Peyer's patch (tissue), 4 donors: Measurements from ENCODE around the gene RPS15.

Experiments
- POLR2A ChIP-seq, 2 donors: fragments of 450-650 bp; IDR thresholded peaks; one replicate each; pipeline ENCODE4 v1.5.1; 2017; ENCODE audit warnings: antibody characterized with exemption in 2 of 2, mild to moderate bottlenecking in 2 of 2, moderate library complexity in 2 of 2
- TF ChIP-seq, protein P1 (sequence below), 6 experiments: fragments of 450-650 bp in 4 of 6; fragments of 200-600 bp in 2 of 6; sonication (generic) in 1 of 6; IDR thresholded peaks; one replicate each; pipeline ENCODE4 v1.5.1; 2017 to 2019; ENCODE audit warnings: antibody characterized with exemption in 6 of 6, mild to moderate bottlenecking in 3 of 6, moderate library complexity in 1 of 6

DNA sequence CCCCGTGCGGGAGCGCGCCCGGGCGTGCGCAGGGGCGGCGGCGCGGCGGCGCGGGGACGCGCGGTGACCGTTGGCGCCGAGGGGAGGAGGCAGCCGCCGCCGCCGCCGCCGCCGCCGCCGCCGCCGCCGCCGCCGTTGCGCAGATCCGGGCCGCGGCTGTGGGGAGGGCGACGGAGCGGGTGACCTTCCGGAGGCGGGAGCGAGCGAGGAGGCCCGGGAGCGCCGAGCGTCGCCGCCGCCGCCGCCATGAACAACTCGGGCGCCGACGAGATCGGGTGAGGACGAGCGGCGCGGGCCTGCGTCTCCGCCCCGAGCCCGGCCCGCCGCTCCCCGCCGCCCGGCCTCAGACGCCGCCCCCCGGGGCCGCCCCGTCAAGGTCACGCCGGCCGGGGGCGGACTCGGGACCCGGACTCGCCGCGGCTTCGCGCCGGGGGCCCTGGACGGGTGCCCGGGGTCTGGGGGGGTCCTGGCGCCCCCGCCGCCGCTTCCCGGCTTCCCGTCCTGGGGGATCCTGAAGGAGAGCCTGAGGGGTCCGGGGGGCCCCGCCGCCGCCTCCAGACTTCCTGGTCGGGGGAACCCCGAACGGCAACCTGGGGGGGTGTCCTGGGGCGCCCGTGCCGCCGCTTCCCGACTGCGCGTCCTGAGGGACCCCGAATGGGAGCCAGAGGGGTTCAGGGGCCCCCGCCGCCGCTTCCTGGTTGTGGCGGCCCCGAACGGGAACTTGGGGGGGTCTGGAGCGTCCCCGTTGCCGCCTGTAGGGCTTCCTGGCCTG is 30.5 kb upstream of the RPS15 start, which contains the start of gene DAZAP1:
- TF ChIP-seq, protein P1, sequence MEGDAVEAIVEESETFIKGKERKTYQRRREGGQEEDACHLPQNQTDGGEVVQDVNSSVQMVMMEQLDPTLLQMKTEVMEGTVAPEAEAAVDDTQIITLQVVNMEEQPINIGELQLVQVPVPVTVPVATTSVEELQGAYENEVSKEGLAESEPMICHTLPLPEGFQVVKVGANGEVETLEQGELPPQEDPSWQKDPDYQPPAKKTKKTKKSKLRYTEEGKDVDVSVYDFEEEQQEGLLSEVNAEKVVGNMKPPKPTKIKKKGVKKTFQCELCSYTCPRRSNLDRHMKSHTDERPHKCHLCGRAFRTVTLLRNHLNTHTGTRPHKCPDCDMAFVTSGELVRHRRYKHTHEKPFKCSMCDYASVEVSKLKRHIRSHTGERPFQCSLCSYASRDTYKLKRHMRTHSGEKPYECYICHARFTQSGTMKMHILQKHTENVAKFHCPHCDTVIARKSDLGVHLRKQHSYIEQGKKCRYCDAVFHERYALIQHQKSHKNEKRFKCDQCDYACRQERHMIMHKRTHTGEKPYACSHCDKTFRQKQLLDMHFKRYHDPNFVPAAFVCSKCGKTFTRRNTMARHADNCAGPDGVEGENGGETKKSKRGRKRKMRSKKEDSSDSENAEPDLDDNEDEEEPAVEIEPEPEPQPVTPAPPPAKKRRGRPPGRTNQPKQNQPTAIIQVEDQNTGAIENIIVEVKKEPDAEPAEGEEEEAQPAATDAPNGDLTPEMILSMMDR (IDR thresholded peaks at IDR 0.05): no peak
- TF ChIP-seq POLR2A (IDR thresholded peaks at IDR 0.05): peak in 1 of 2 donors; percentile 59
